SK-N-SH (cell line): ENCODE measurements around the gene MEIS1. TPM values are rescaled to one million over a fixed set of nuclear protein-coding genes. Genes with fewer than 3 reads are reported as not detected.

Experiments
- CTCF ChIA-PET: fragments of 300-600, 350-600 bp; formaldehyde crosslinking; extraction: SDS; loops from one replicate; lab custom pipeline; 2021; lab: Yijun Ruan, JAX
- POLR2A ChIA-PET: fragments of 350-600 bp; sonication (Branson Sonifier 250); formaldehyde crosslinking; extraction: SDS; loops from one replicate; lab custom pipeline; 2020; ENCODE audit warnings: antibody characterized with exemption, inconsistent platforms; lab: Yijun Ruan, JAX
- DNase-seq: peaks from one replicate; pipeline ENCODE4 v3.0.0; 2012
- H2AFZ ChIP-seq: fragments of 200-600 bp; sonication (generic); 2 replicates; pipeline ENCODE4 v1.8.1; 2016; ENCODE audit warnings: antibody characterized with exemption, mild to moderate bottlenecking, low read depth
- H3F3A ChIP-seq: fragments of 200-600 bp; sonication (generic); replicated peaks from 2 replicates; pipeline ENCODE3; 2016; ENCODE audit warnings: antibody characterized with exemption, mild to moderate bottlenecking; ENCODE audit not compliant: insufficient read depth
- H3K27ac ChIP-seq, 2 experiments: fragments of 200-500 bp in 1 of 2; fragments of 200-600 bp in 1 of 2; sonication (Bioruptor generic) in 1 of 2; sonication (generic), shearing (Covaris generic) in 1 of 2; 2 replicates each; pipeline versions ENCODE4 v1.5.1 to v1.6.1; 2014 to 2016; ENCODE audit warnings: low read depth in 2 of 2, inconsistent platforms in 1 of 2, low read length in 1 of 2, mild to moderate bottlenecking in 1 of 2, mixed read lengths in 1 of 2
- H3K27me3 ChIP-seq: fragments of 200-600 bp; sonication (generic), shearing (Covaris generic); 2 replicates; pipeline ENCODE4 v1.6.1; 2016; ENCODE audit warnings: mixed run types; ENCODE audit not compliant: insufficient read depth
- H3K36me3 ChIP-seq, 2 experiments: fragments of 200-500 bp in 1 of 2; fragments of 200-600 bp in 1 of 2; sonication (Bioruptor generic) in 1 of 2; sonication (generic) in 1 of 2; replicated peaks in 1 of 2; 2 replicates each; pipeline versions ENCODE3 to v1.5.1; 2014 to 2016; ENCODE audit warnings: low read length in 1 of 2, mild to moderate bottlenecking in 1 of 2; ENCODE audit not compliant: insufficient read depth in 2 of 2, control insufficient read depth in 1 of 2
- H3K4me1 ChIP-seq, 2 experiments: fragments of 200-500 bp in 1 of 2; fragments of 200-600 bp in 1 of 2; sonication (Bioruptor generic) in 1 of 2; sonication (generic), shearing (Covaris generic) in 1 of 2; 2 replicates each; pipeline versions ENCODE4 v1.5.1 to v1.6.1; 2014 to 2016; ENCODE audit warnings: low read depth in 1 of 2, low read length in 1 of 2, mixed run types in 1 of 2; ENCODE audit not compliant: insufficient read depth in 2 of 2, control insufficient read depth in 1 of 2
- H3K4me2 ChIP-seq: fragments of 200-600 bp; sonication (generic), shearing (Covaris generic); 2 replicates; pipeline ENCODE4 v1.6.1; 2017; ENCODE audit warnings: mixed run types
- H3K4me3 ChIP-seq, 2 experiments: fragments of 200-500 bp in 1 of 2; fragments of 200-600 bp in 1 of 2; sonication (Bioruptor generic) in 1 of 2; sonication (generic), shearing (Covaris generic) in 1 of 2; 2 replicates each; pipeline versions ENCODE4 v1.5.1 to v1.8.1; 2014 to 2016; ENCODE audit warnings: low read depth in 2 of 2, inconsistent platforms in 1 of 2, low read length in 1 of 2, mild to moderate bottlenecking in 1 of 2, mixed read lengths in 1 of 2, moderate library complexity in 1 of 2
- H3K79me2 ChIP-seq: fragments of 200-600 bp; sonication (generic); 2 replicates; pipeline ENCODE4 v1.8.1; 2017; ENCODE audit warnings: mild to moderate bottlenecking; ENCODE audit not compliant: insufficient read depth
- H3K9ac ChIP-seq: fragments of 200-600 bp; sonication (generic); 2 replicates; pipeline ENCODE4 v1.6.1; 2017; ENCODE audit warnings: mixed run types
- H3K9me2 ChIP-seq: fragments of 200-600 bp; sonication (generic); 2 replicates; pipeline ENCODE4 v1.6.1; 2017; ENCODE audit warnings: mixed run types
- H3K9me3 ChIP-seq: fragments of 200-600 bp; sonication (generic); 2 replicates; pipeline ENCODE4 v1.6.1; 2017; ENCODE audit warnings: mixed run types, mild to moderate bottlenecking, moderate library complexity
- H4K20me1 ChIP-seq: fragments of 200-600 bp; sonication (generic); 2 replicates; pipeline ENCODE4 v1.6.1; 2017; ENCODE audit warnings: mild to moderate bottlenecking, mixed run types; ENCODE audit not compliant: insufficient read depth
- EP300 ChIP-seq, 2 experiments: IDR thresholded peaks; 2 replicates each; pipeline versions ENCODE4 v1.4.0 to v1.6.1; 2012; ENCODE audit warnings: borderline replicate concordance in 1 of 2, low read depth in 1 of 2, low read length in 1 of 2
- EZH2phosphoT487 ChIP-seq: fragments of 200-600 bp; sonication (generic); IDR thresholded peaks from 2 replicates; pipeline ENCODE4 v1.6.1; 2017; ENCODE audit warnings: low read depth, mixed run types, mild to moderate bottlenecking, antibody characterized with exemption, moderate library complexity, borderline replicate concordance
- FOSL2 ChIP-seq: IDR thresholded peaks from 2 replicates; pipeline ENCODE4 v1.4.0; 2012; ENCODE audit warnings: low read depth, mild to moderate bottlenecking, moderate library complexity, borderline replicate concordance
- FOXM1 ChIP-seq: IDR thresholded peaks from 2 replicates; pipeline ENCODE4 v1.4.0; 2012; ENCODE audit warnings: low read depth, mild to moderate bottlenecking
- GABPA ChIP-seq: IDR thresholded peaks from 2 replicates; pipeline ENCODE4 v1.4.0; 2012; ENCODE audit warnings: low read depth, mild to moderate bottlenecking
- GATA2 ChIP-seq: sonication (generic); formaldehyde crosslinking; IDR thresholded peaks from 2 replicates; pipeline ENCODE4 v1.5.0; 2020; ENCODE audit warnings: mild to moderate bottlenecking, missing genetic modification reagents
- MEF2A ChIP-seq: IDR thresholded peaks from 2 replicates; pipeline ENCODE4 v1.4.0; 2012; ENCODE audit warnings: low read depth, borderline replicate concordance
- NFIC ChIP-seq: IDR thresholded peaks from 2 replicates; pipeline ENCODE4 v1.4.0; 2012; ENCODE audit warnings: borderline replicate concordance
- NRF1 ChIP-seq: IDR thresholded peaks from 2 replicates; pipeline ENCODE4 v1.6.1; 2012; ENCODE audit warnings: low read depth, mild to moderate bottlenecking, low read length
- POLR2AphosphoS5 ChIP-seq: IDR thresholded peaks from 2 replicates; pipeline ENCODE4 v1.6.1; 2012; ENCODE audit warnings: low read depth, low read length
- RAD21 ChIP-seq: IDR thresholded peaks from 2 replicates; pipeline ENCODE4 v1.6.1; 2012; ENCODE audit warnings: mild to moderate bottlenecking, low read length
- REST ChIP-seq: IDR thresholded peaks from 2 replicates; pipeline ENCODE4 v1.6.1; 2012; ENCODE audit warnings: mild to moderate bottlenecking, low read depth, low read length, moderate library complexity
- RXRA ChIP-seq: IDR thresholded peaks from 2 replicates; pipeline ENCODE4 v1.4.0; 2012; ENCODE audit warnings: low read depth, mild to moderate bottlenecking, borderline replicate concordance
- TEAD4 ChIP-seq: IDR thresholded peaks from 2 replicates; pipeline ENCODE4 v1.4.0; 2012; ENCODE audit warnings: mild to moderate bottlenecking, borderline replicate concordance; ENCODE audit not compliant: insufficient read depth
- USF1 ChIP-seq: IDR thresholded peaks from 2 replicates; pipeline ENCODE4 v1.4.0; 2012; ENCODE audit warnings: low read depth, borderline replicate concordance
- YY1 ChIP-seq: IDR thresholded peaks from 2 replicates; pipeline ENCODE4 v1.4.0; 2012; ENCODE audit warnings: low read depth, mild to moderate bottlenecking
- WGBS: methylation state at CpG from one replicate; pipeline ENCODE4 v1.1.6; 2017; ENCODE audit warnings: low lambda C conversion rate; 5-methylcytosine and 5-hydroxymethylcytosine counted together
- polyA plus RNA-seq, 3 experiments: library from polyadenylated mRNA; depleted of rRNA; stranded (reverse); fragments of >200 nt; gene quantifications; 2 replicates each; pipeline ENCODE4 v1.2.3, GENCODE V29; 2012

The MEIS1 gene
- polyA plus RNA-seq, 1 of the 3 experiments (the other 2 are of a cell fraction) = 16.9 TPM

GRCh38 chr2:66569974-66570373 lies 135.0 kb downstream of the MEIS1 start:
- peaks cover 22 to 29% of the 10 kb centered on the region in 2 experiments; a peak in 3 of 4 replicates for H3K4me1 ChIP-seq
- peaks cover 10% of the 10 kb centered on the region for H3F3A ChIP-seq
- no peak overlapping the region for H3K4me3 ChIP-seq
- no peak for DNase-seq
- H3K4me2 ChIP-seq = no peak overlapping the region
- H3K79me2 ChIP-seq = no peaks in the 10 kb centered on the region
- ChIA-PET CTCF (interaction anchor here (1.0 to 3.0 kb wide), 4 partner anchors 22 to 1311 kb away, joined by 3 to 10 read pairs (median 4); partner anchors contain the start of gene MEIS1), POLR2A (no interaction called here)
- H3K9me2 ChIP-seq = no peaks in the 10 kb centered on the region
- WGBS = 89% methylated on average over 2 of the region's 2 CpGs
- H3K9ac ChIP-seq = no peak overlapping the region
- no peaks in the 10 kb centered on the region for H3K27me3 ChIP-seq
- TF ChIP-seq FOXM1 (no peak), RAD21 (no peak), YY1 (no peak), FOSL2 (no peak), TEAD4 (no peak), USF1 (no peak), NRF1 (no peak), POLR2AphosphoS5 (no peak), GATA2 (CRISPR knock-in tag) (no peak), REST (no peak), GABPA (no peak), MEF2A (no peak), EP300 (IDR thresholded peaks at IDR 0.05; ENCODE audit: borderline replicate concordance in 1 of 2, low read depth in 1 of 2, low read length in 1 of 2) (no peak), RXRA (no peak), EZH2phosphoT487 (no peak), NFIC (no peak)
- no peak overlapping the region for H3K27ac ChIP-seq
- H4K20me1 ChIP-seq = no peaks in the 10 kb centered on the region
- peaks cover 31 to 54% of the 10 kb centered on the region in 2 experiments for H3K36me3 ChIP-seq
- no peaks in the 10 kb centered on the region for H3K9me3 ChIP-seq
- no peak overlapping the region for H2AFZ ChIP-seq
